Gastrocnemius medialis (tissue), 4 donors: Measurements from ENCODE around the gene CRABP2.

ENCODE experiments used
- POLR2A ChIP-seq, 2 donors: fragments of 450-650 bp; IDR thresholded peaks; one replicate each; pipeline ENCODE4 v1.6.1; 2017; ENCODE audit warnings: antibody characterized with exemption in 2 of 2, mild to moderate bottlenecking in 2 of 2, moderate library complexity in 2 of 2
- TF ChIP-seq, protein P1 (sequence below), 5 experiments: fragments of 450-650 bp in 3 of 5; fragments of 200-600 bp in 2 of 5; sonication (generic) in 2 of 5; IDR thresholded peaks in 4 of 5; conservative IDR thresholded peaks in 1 of 5; 1 replicate in 4 of 5; 2 replicates in 1 of 5; pipeline ENCODE4 v1.5.1; 2016 to 2019; ENCODE audit warnings: antibody characterized with exemption in 5 of 5, mild to moderate bottlenecking in 3 of 5, moderate library complexity in 3 of 5

DNA sequence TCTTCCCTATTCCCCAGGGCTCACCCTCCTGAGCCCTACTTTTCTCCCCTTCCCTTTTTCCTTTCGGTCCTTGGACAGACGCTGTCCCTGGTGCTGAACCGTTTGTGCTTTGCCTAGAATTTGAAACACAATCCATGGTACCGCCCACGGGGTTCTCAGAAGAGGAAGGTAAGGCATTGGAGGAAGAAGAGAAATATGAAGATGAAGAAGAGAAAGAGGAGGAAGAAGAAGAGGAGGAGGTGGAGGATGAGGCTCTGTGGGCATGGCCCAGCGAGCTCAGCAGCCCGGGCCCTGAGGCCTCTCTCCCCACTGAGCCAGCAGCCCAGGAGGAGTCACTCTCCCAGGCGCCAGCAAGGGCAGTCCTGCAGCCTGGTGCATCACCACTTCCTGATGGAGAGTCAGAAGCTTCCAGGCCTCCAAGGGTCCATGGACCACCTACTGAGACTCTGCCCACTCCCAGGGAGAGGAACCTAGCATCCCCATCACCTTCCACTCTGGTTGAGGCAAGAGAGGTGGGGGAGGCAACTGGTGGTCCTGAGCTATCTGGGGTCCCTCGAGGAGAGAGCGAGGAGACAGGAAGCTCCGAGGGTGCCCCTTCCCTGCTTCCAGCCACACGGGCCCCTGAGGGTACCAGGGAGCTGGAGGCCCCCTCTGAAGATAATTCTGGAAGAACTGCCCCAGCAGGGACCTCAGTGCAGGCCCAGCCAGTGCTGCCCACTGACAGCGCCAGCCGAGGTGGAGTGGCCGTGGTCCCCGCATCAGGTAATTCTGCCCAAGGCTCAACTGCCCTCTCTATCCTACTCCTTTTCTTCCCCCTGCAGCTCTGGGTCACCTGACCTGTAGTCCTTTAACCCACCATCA, 53.0 kb downstream of the CRABP2 start:
- TF ChIP-seq, protein P1, sequence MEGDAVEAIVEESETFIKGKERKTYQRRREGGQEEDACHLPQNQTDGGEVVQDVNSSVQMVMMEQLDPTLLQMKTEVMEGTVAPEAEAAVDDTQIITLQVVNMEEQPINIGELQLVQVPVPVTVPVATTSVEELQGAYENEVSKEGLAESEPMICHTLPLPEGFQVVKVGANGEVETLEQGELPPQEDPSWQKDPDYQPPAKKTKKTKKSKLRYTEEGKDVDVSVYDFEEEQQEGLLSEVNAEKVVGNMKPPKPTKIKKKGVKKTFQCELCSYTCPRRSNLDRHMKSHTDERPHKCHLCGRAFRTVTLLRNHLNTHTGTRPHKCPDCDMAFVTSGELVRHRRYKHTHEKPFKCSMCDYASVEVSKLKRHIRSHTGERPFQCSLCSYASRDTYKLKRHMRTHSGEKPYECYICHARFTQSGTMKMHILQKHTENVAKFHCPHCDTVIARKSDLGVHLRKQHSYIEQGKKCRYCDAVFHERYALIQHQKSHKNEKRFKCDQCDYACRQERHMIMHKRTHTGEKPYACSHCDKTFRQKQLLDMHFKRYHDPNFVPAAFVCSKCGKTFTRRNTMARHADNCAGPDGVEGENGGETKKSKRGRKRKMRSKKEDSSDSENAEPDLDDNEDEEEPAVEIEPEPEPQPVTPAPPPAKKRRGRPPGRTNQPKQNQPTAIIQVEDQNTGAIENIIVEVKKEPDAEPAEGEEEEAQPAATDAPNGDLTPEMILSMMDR (IDR thresholded peaks at IDR 0.05 in 4 of 5, conservative IDR thresholded peaks at IDR 0.05 in 1 of 5): no peak
- TF ChIP-seq POLR2A (IDR thresholded peaks at IDR 0.05): no peak
